K562 (cell line): ENCODE data around the gene ABL1. TPM values are rescaled to one million over a fixed set of nuclear protein-coding genes. Genes with fewer than 3 reads are reported as not detected.
A peak's percentile ranks its signal among the peaks of the same experiment; 100 is the strongest.

Experiments
- ATAC-seq: fragments of 200-7000 bp; cut with Tn5 transposase; 3 replicates; pipeline ENCODE4 v1.9.1; 2020; ENCODE audit warnings: moderate library complexity
- BruUV-seq: library from RNA; stranded (reverse); fragments of 400-500 nt; replicated peaks from 2 replicates; lab custom pipeline; 2021; lab: Mats Ljungman, UMichigan
- CTCF ChIA-PET: fragments of 300-600 bp; formaldehyde crosslinking; extraction: SDS; loops from one replicate; lab custom pipeline; 2021; ENCODE audit warnings: low intra/inter-chr PET ratio; lab: Yijun Ruan, JAX
- POLR2A ChIA-PET: fragments of 300-600, 350-650 bp; sonication (Branson Sonifier 250); formaldehyde crosslinking; extraction: SDS; loops from one replicate; lab custom pipeline; 2021; ENCODE audit warnings: antibody characterized with exemption, inconsistent platforms; lab: Yijun Ruan, JAX
- DNase-seq, 4 experiments: peaks; one replicate each; pipeline versions ENCODE4 v3.0.0 to v3.0.0-alpha.2; 2011 to 2018; ENCODE audit warnings: low spot score in 3 of 4, mixed read lengths in 3 of 4; ENCODE audit errors: extremely low read depth in 1 of 4
- FAIRE-seq: peaks from 2 replicates; lab custom pipeline; 2011; peaks lifted over from hg19 to GRCh38; lab: Jason Lieb, UNC
- H2AFZ ChIP-seq: 2 replicates; pipeline ENCODE4 v1.6.0; 2011; ENCODE audit warnings: low read depth, low read length, control low read depth, inconsistent platforms
- H3K27ac ChIP-seq: fragments of 200-600 bp; 3 replicates; pipeline ENCODE4 v1.8.0; 2011; ENCODE audit warnings: low read depth, mild to moderate bottlenecking, control low read depth, inconsistent platforms, low read length, moderate library complexity, mixed read lengths; ENCODE audit errors: extremely low read depth
- H3K27me3 ChIP-seq, 2 experiments: fragments of 300-600 bp in 1 of 2; 2 replicates in 1 of 2; 3 replicates in 1 of 2; pipeline versions ENCODE4 v1.6.0 to v1.8.0; 2011; ENCODE audit warnings: inconsistent platforms in 2 of 2, low read length in 2 of 2, mild to moderate bottlenecking in 1 of 2, mixed read lengths in 1 of 2, moderate library complexity in 1 of 2; ENCODE audit not compliant: control insufficient read depth in 2 of 2, insufficient read depth in 2 of 2
- H3K36me3 ChIP-seq: fragments of 300-600 bp; 3 replicates; pipeline ENCODE4 v1.8.0; 2011; ENCODE audit warnings: mild to moderate bottlenecking, low read length, inconsistent platforms; ENCODE audit not compliant: control insufficient read depth, insufficient read depth
- H3K4me1 ChIP-seq, 2 experiments: fragments of 200-600 bp in 1 of 2; replicated peaks in 1 of 2; 2 replicates in 1 of 2; 3 replicates in 1 of 2; pipeline versions ENCODE4 v1.5.1 to v1.8.0; 2011; ENCODE audit warnings: inconsistent platforms in 2 of 2, low read length in 2 of 2, mild to moderate bottlenecking in 1 of 2, mixed read lengths in 1 of 2, moderate library complexity in 1 of 2; ENCODE audit not compliant: control insufficient read depth in 2 of 2, insufficient read depth in 2 of 2
- H3K4me2 ChIP-seq: 2 replicates; pipeline ENCODE4 v1.6.1; 2011; ENCODE audit warnings: low read length, control low read depth, inconsistent platforms, mixed read lengths; ENCODE audit not compliant: insufficient read depth
- H3K4me3 ChIP-seq: fragments of 200-600 bp; sonication (generic), shearing (Covaris generic); 2 replicates; pipeline ENCODE4 v1.5.1; 2016; ENCODE audit warnings: control low read depth, inconsistent platforms
- H3K79me2 ChIP-seq: fragments of 200-600 bp; 3 replicates; pipeline ENCODE4 v1.8.0; 2011; ENCODE audit warnings: low read length, inconsistent platforms; ENCODE audit not compliant: control insufficient read depth, insufficient read depth
- H3K9ac ChIP-seq, 2 experiments: 2 replicates each; pipeline versions ENCODE4 v1.6.0 to v1.6.1; 2011; ENCODE audit warnings: low read depth in 2 of 2, low read length in 2 of 2, control low read depth in 1 of 2, inconsistent platforms in 1 of 2, mild to moderate bottlenecking in 1 of 2, mixed read lengths in 1 of 2; ENCODE audit not compliant: insufficient read depth in 1 of 2
- H3K9me1 ChIP-seq: one replicate; pipeline ENCODE4 v1.6.0; 2011; ENCODE audit warnings: inconsistent platforms, mild to moderate bottlenecking, low read length, moderate library complexity; ENCODE audit not compliant: control insufficient read depth, insufficient read depth
- H3K9me3 ChIP-seq: replicated peaks from 2 replicates; pipeline ENCODE4 v1.5.1; 2011; ENCODE audit warnings: low read depth, low read length, inconsistent platforms; ENCODE audit not compliant: control insufficient read depth, insufficient read depth
- H4K20me1 ChIP-seq: replicated peaks from 2 replicates; pipeline ENCODE4 v1.6.1; 2011; ENCODE audit warnings: low read length, inconsistent platforms, mixed read lengths; ENCODE audit not compliant: control insufficient read depth, insufficient read depth
- CHD2 ChIP-seq: IDR thresholded peaks from 2 replicates; pipeline ENCODE4 v1.6.1; 2011; ENCODE audit warnings: low read depth, low read length
- EP400 ChIP-seq: fragments of 450-650 bp; IDR thresholded peaks from 2 replicates; pipeline ENCODE4 v1.6.1; 2017; ENCODE audit warnings: antibody characterized with exemption, mild to moderate bottlenecking, moderate library complexity
- ESRRA ChIP-seq: fragments of 450-650 bp; IDR thresholded peaks from 2 replicates; pipeline ENCODE4 v1.6.1; 2014; ENCODE audit warnings: low read depth, mild to moderate bottlenecking, moderate library complexity, borderline replicate concordance
- HNRNPH1 ChIP-seq: fragments of 200-400 bp; formaldehyde crosslinking; optimal IDR thresholded peaks from 2 replicates; pipeline ENCODE3; 2017; ENCODE audit warnings: low read depth, mild to moderate bottlenecking, low read length, moderate library complexity
- JUND ChIP-seq, 2 experiments: IDR thresholded peaks; 2 replicates in 1 of 2; 3 replicates in 1 of 2; pipeline ENCODE4 v1.6.1; 2011; ENCODE audit warnings: borderline replicate concordance in 2 of 2, low read depth in 2 of 2, low read length in 2 of 2, improper control_type of control experiment in 1 of 2, missing biosample characterization in 1 of 2, missing genetic modification characterization in 1 of 2, missing genetic modification reagents in 1 of 2
- MCM5 ChIP-seq: fragments of 450-650 bp; IDR thresholded peaks from 2 replicates; pipeline ENCODE4 v1.6.1; 2016; ENCODE audit warnings: low read depth
- NUFIP1 ChIP-seq: fragments of 450-650 bp; IDR thresholded peaks from 2 replicates; pipeline ENCODE4 v1.6.1; 2018; ENCODE audit not compliant: partially characterized antibody
- PPARD ChIP-seq: fragments of 250-450 bp; sonication (Bioruptor Pico); IDR thresholded peaks from 2 replicates; pipeline ENCODE4 v1.8.0; 2022; ENCODE audit warnings: inconsistent platforms, mild to moderate bottlenecking, moderate library complexity
- SIN3A ChIP-seq, 2 experiments: fragments of 150-350 bp in 1 of 2; IDR thresholded peaks; 2 replicates each; pipeline ENCODE4 v1.6.1; 2011 to 2016; ENCODE audit warnings: borderline replicate concordance in 2 of 2, low read depth in 2 of 2, low read length in 2 of 2, mild to moderate bottlenecking in 2 of 2, moderate library complexity in 2 of 2; ENCODE audit not compliant: control insufficient read depth in 1 of 2
- ZBED1 ChIP-seq: IDR thresholded peaks from 2 replicates; pipeline ENCODE4 v1.6.1; 2014
- ZFP1 ChIP-seq: fragments of 450-650 bp; formaldehyde crosslinking; IDR thresholded peaks from 2 replicates; pipeline ENCODE4 v1.4.0; 2020; ENCODE audit warnings: mild to moderate bottlenecking, mixed read lengths
- ZNF830 ChIP-seq: fragments of 250-450 bp; sonication (Bioruptor Pico); IDR thresholded peaks from 2 replicates; pipeline ENCODE4 v1.5.0; 2021; ENCODE audit warnings: mild to moderate bottlenecking
- WGBS: fragments of 100-300 bp; shearing (Covaris generic); methylation state at CpG from one replicate; pipeline ENCODE4 v1.1.6; 2016; ENCODE audit warnings: low coverage, mixed read lengths; ENCODE audit not compliant: insufficient coverage; ENCODE audit errors: missing lambda C conversion rate; 5-methylcytosine and 5-hydroxymethylcytosine counted together
- in situ Hi-C: fragments of 300-500 bp; cut with MboI; formaldehyde crosslinking; loops from 4 replicates; pipeline ENCODE4 v1.15.0; 2018; ENCODE audit warnings: inconsistent platforms, mixed read lengths
- intact Hi-C: fragments of 100-400 bp; cut with micrococcal nuclease; formaldehyde crosslinking; loops from 2 replicates; pipeline ENCODE4 v1.14.2; 2022
- polyA plus RNA-seq, 8 experiments: library from polyadenylated mRNA; depleted of rRNA in 4 of 8; stranded (reverse) in 5 of 8; unstranded in 3 of 8; fragments of >200 nt; fragmentation: Nextera tagmentation in 2 of 8; fragmentation: Illumina TruSeq in 1 of 8; extraction: Ambion mirVana in 2 of 8; extraction: Trizol in 1 of 8; gene quantifications; 2 replicates each; pipeline versions ENCODE4 v1.2.1 to v1.2.3, GENCODE V29; 2011 to 2014; ENCODE audit warnings: inconsistent platforms in 1 of 8, missing spikeins in 1 of 8
- total RNA-seq, 7 experiments: library from RNA; depleted of rRNA in 6 of 7; stranded (reverse); fragments of >200 nt in 6 of 7; fragmentation: Illumina TruSeq in 2 of 7; extraction: Trizol in 2 of 7; gene quantifications; 2 replicates each; pipeline versions ENCODE4 v1.2.1 to v1.2.3, GENCODE V29; 2011 to 2021; ENCODE audit warnings: low replicate concordance in 1 of 7
- TF ChIP-seq, protein P1 (sequence below): fragments of 250-450 bp; sonication (Bioruptor Pico); IDR thresholded peaks from 2 replicates; pipeline ENCODE4 v1.4.0; 2020; ENCODE audit warnings: mild to moderate bottlenecking, moderate library complexity
- TF ChIP-seq, protein P2 (sequence below): fragments of 250-450 bp; sonication (Bioruptor Pico); IDR thresholded peaks from 2 replicates; pipeline ENCODE4 v1.8.0; 2021; ENCODE audit warnings: borderline replicate concordance, mild to moderate bottlenecking, moderate library complexity; ENCODE audit not compliant: poor library complexity, severe bottlenecking

The ABL1 gene
- total and polyA plus RNA-seq, 9 of the 15 experiments (the other 6 are each of a cell fraction or from before 2014, with no cell fraction given): 1.5 to 130 (median 37.8) TPM

DNA sequence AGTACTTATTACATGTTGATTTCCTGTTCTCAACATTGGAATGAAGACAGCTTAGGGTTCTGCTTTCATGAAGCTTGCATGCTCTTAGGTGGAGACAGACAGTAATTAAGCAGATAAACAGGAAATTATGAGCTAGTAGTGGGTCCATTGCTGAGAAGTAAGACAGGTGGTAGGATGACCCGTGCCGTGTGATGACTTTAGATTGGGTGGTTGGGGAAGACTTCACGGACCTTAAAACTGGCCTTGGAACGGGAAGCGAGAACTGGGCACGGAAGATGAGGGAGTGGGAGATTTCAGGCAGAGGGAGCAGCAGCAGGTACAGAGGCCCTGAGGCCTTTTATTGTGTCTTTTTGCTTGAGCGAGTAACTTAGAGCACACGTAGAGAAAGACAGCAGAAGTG, 27.2 kb downstream of the ABL1 start:
- Histone ChIP-seq H3K4me3 (no peak overlapping the region), H3K27ac (no peak overlapping the region), H2AFZ (no peak overlapping the region), H3K9me1 (peaks cover 13% of the 10 kb centered on the region), H3K4me1 (peaks cover 10% of the 10 kb centered on the region in 2 experiments; a peak in 4 of 5 replicates), H3K4me2 (no peak overlapping the region), H3K9ac (no peak overlapping the region), H4K20me1 (peaks cover 53% of the 10 kb centered on the region), H3K79me2 (no peaks in the 10 kb centered on the region), H3K36me3 (peaks cover 51% of the 10 kb centered on the region), H3K9me3 (no peaks in the 10 kb centered on the region), H3K27me3 (no peaks in the 10 kb centered on the region)
- ChIA-PET CTCF (interaction anchor here (0.9 to 15.1 kb wide), 5 partner anchors 9 to 161 kb away, joined by 3 to 636 read pairs (median 3); no protein-coding TSS in a partner anchor), POLR2A (interaction anchor here (0.6 to 15.4 kb wide), 24 partner anchors 9 to 386 kb away, joined by 3 to 220 read pairs (median 5); no protein-coding TSS in a partner anchor)
- in situ Hi-C loops: loop anchor here (5.0 to 10.0 kb wide), 3 partner anchors 90 to 407 kb away; no protein-coding TSS in a partner anchor
- 86% methylated on average over 8 of the region's 8 CpGs for WGBS
- ATAC-seq (no peak), DNase-seq (peak in 2 of 4 experiments; percentile 51 to 55), FAIRE-seq (no peak)
- no peak for TF ChIP-seq CHD2
- TF ChIP-seq ZNF830: no peak
- no peak for TF ChIP-seq SIN3A (IDR thresholded peaks at IDR 0.05; ENCODE audit: borderline replicate concordance in 2 of 2, control insufficient read depth in 1 of 2, low read depth in 2 of 2, low read length in 2 of 2)
- no peak for TF ChIP-seq EP400
- TF ChIP-seq, protein P1, sequence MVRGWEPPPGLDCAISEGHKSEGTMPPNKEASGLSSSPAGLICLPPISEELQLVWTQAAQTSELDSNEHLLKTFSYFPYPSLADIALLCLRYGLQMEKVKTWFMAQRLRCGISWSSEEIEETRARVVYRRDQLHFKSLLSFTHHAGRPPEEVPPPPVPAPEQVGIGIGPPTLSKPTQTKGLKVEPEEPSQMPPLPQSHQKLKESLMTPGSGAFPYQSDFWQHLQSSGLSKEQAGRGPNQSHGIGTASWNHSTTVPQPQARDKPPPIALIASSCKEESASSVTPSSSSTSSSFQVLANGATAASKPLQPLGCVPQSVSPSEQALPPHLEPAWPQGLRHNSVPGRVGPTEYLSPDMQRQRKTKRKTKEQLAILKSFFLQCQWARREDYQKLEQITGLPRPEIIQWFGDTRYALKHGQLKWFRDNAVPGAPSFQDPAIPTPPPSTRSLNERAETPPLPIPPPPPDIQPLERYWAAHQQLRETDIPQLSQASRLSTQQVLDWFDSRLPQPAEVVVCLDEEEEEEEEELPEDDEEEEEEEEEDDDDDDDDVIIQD: no peak
- TF ChIP-seq JUND (IDR thresholded peaks at IDR 0.05; ENCODE audit: borderline replicate concordance, low read depth, low read length): no peak
- no peak for TF ChIP-seq JUND (tag; IDR thresholded peaks at IDR 0.05; ENCODE audit: borderline replicate concordance, low read depth, low read length)
- no peak for TF ChIP-seq NUFIP1
- no peak for TF ChIP-seq ZBED1
- no peak for TF ChIP-seq PPARD (CRISPR knock-in tag)
- no peak for TF ChIP-seq ZFP1 (CRISPR knock-in tag)
- no peak for TF ChIP-seq HNRNPH1
- no peak for TF ChIP-seq MCM5
- TF ChIP-seq ESRRA: no peak
- TF ChIP-seq, protein P2, sequence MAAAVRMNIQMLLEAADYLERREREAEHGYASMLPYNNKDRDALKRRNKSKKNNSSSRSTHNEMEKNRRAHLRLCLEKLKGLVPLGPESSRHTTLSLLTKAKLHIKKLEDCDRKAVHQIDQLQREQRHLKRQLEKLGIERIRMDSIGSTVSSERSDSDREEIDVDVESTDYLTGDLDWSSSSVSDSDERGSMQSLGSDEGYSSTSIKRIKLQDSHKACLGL (CRISPR knock-in tag): no peak
- no TSS peak for BruUV-seq
- intact Hi-C loops: loop anchor here (5.0 kb wide), 1 partner anchor 400 kb away; no protein-coding TSS in a partner anchor
